Measurements from ENCODE around the gene JMJD8.
A peak's percentile ranks its signal among the peaks of the same experiment; 100 is the strongest.

JMJD8 gene

GRCh38 chr16:662095-662494 is 22.0 kb downstream of the JMJD8 start:
- DNase-seq (ENCODE audit: low read depth in 1 of 2, low spot score in 1 of 2), result no peak

GRCh38 chr16:661184-661821 is 22.8 kb downstream of the JMJD8 start:
- no peak for DNase-seq (ENCODE audit: low read depth in 1 of 2, low spot score in 1 of 2)

- peak; percentile 17 to 55 for DNase-seq (ENCODE audit: low read depth in 1 of 2, low spot score in 1 of 2)
Observed at GRCh38 chr16:660459-661183, 23.5 kb downstream of the JMJD8 start.

GRCh38 chr16:660132-660458 is 24.0 kb downstream of the JMJD8 start:
- no peak for DNase-seq (ENCODE audit: low read depth in 1 of 2, low spot score in 1 of 2)

GRCh38 chr16:659618-660017 is 24.5 kb downstream of the JMJD8 start:
- no peak for DNase-seq (ENCODE audit: low read depth in 1 of 2, low spot score in 1 of 2)

GRCh38 chr16:658679-659571 is 25.2 kb downstream of the JMJD8 start:
- DNase-seq (ENCODE audit: low read depth in 1 of 2, low spot score in 1 of 2), result no peak

GRCh38 chr16:657487-657886 is 26.6 kb downstream of the JMJD8 start:
- no peak for DNase-seq (ENCODE audit: low read depth in 1 of 2, low spot score in 1 of 2)

- no peak for DNase-seq (ENCODE audit: low read depth in 1 of 2, low spot score in 1 of 2)
Observed at GRCh38 chr16:654034-654433, 30.1 kb downstream of the JMJD8 start.

GRCh38 chr16:652454-653305 is 31.5 kb downstream of the JMJD8 start:
- no peak for DNase-seq (ENCODE audit: low read depth in 1 of 2, low spot score in 1 of 2)

GRCh38 chr16:651844-652243 is 32.3 kb downstream of the JMJD8 start:
- DNase-seq (ENCODE audit: low read depth in 1 of 2, low spot score in 1 of 2), result no peak

- no peak for DNase-seq (ENCODE audit: low read depth in 1 of 2, low spot score in 1 of 2)
Observed at GRCh38 chr16:649631-650030, 34.5 kb downstream of the JMJD8 start.

- DNase-seq (ENCODE audit: low read depth in 1 of 2, low spot score in 1 of 2), result peak; percentile 80 to 91
Observed at GRCh38 chr16:648781-649589, 35.1 kb downstream of the JMJD8 start, which contains the start of gene WDR90. WDR90 (plus strand) TSS chr16:649365; CDS start chr16:649417, 52 bp downstream.

GRCh38 chr16:648071-648780 is 35.9 kb downstream of the JMJD8 start:
- DNase-seq (ENCODE audit: low read depth in 1 of 2, low spot score in 1 of 2), result peak in 1 of 2 donors; percentile 27

GRCh38 chr16:647173-647902 is 36.8 kb downstream of the JMJD8 start:
- no peak for DNase-seq (ENCODE audit: low read depth in 1 of 2, low spot score in 1 of 2)

GRCh38 chr16:646679-647172 is 37.4 kb downstream of the JMJD8 start:
- no peak for DNase-seq (ENCODE audit: low read depth in 1 of 2, low spot score in 1 of 2)

- DNase-seq (ENCODE audit: low read depth in 1 of 2, low spot score in 1 of 2), result no peak
Observed at GRCh38 chr16:645852-646678, 38.1 kb downstream of the JMJD8 start.

GRCh38 chr16:644556-644955 is 39.6 kb downstream of the JMJD8 start:
- no peak for DNase-seq (ENCODE audit: low read depth in 1 of 2, low spot score in 1 of 2)

- DNase-seq (ENCODE audit: low read depth in 1 of 2, low spot score in 1 of 2), result no peak
Observed at GRCh38 chr16:643050-643368, 41.1 kb downstream of the JMJD8 start.
